Activated T-cell treated with anti-CD3 and anti-CD28 coated beads, Interleukin-2, amount 50 U/mL, for 1 hour (primary cell): ENCODE measurements around the gene CEP170.
A peak's percentile ranks its signal among the peaks of the same experiment; 100 is the strongest.

Experiments used
- DNase-seq: peaks from one replicate; pipeline ENCODE4 v3.0.0-alpha.2; 2020

Gene CEP170

GRCh38 chr1:243254927-243255790, at the start of gene CEP170:
CEP170 (minus strand) TSS chr1:243255281; CDS start chr1:243225280, 30,001 bp downstream.
- peak; percentile 87 for DNase-seq

- no peak for DNase-seq
Observed at GRCh38 chr1:243301059-243301458, 46.0 kb upstream of the CEP170 start.

DNA sequence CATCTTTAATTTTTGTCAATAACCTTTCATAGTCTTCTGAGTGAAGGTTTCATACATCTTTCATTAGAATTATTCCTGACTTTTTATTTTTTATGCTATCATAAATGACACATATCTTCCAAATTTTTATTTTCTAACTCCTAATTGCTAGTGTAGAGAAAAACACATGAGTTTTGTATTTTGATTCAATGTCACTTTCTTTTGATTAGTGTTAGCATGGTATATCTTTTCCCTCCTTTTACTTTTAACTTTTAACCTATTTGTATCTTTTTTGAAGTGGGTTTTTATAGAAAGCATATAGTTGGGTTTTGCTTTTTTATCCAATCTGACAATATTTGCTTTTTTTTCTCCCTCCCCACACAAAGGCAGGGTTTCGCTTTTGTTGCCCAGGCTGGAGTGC, 44.0 kb upstream of the CEP170 start:
- no peak for DNase-seq

GRCh38 chr1:243294723-243295121, 39.6 kb upstream of the CEP170 start:
- no peak for DNase-seq

DNA sequence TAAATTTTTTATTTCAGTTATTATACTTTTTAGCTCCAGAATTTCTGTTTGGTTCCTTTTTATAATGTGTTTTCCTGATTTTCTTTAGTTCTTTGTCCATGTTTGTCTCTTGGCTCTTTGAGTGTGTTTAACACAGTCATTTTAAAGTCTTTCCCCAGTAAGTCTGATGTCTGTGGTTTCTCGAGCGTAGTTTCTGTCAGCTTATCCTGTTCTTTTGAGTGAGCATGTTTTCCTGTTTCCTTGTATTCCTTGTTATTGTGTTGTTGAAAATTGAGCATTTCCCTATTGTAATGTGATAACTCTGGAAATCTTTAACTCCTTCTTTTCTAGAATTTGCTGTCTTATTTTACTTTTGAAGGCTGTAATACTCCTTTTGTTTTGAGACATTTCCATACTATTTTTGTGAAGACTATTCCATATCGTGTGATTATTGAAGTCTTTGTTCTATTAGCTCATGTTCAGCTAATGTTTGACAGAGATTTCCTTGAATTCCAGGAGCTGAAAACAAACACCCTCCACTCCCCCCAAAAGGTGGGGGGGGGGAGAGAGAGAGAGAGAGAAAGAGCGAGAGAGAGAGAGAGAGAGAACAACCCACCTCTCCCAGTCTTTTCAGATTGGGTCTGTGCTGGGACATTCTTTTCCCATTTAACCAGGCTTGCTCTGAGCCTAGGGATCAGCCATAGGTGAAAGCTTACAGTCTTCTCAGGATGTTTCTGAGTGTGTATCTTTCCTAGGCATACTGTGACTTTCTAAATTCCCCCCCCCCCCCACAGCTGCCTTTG, 39.1 kb upstream of the CEP170 start:
- no peak for DNase-seq

- no peak for DNase-seq
Observed at GRCh38 chr1:243292117-243292516, 37.0 kb upstream of the CEP170 start.

GRCh38 chr1:243291292-243291691, 36.2 kb upstream of the CEP170 start:
- no peak for DNase-seq

- no peak for DNase-seq
Observed at GRCh38 chr1:243288062-243288461, 33.0 kb upstream of the CEP170 start.

- no peak for DNase-seq
Observed at GRCh38 chr1:243287652-243288051, 32.6 kb upstream of the CEP170 start.

DNA sequence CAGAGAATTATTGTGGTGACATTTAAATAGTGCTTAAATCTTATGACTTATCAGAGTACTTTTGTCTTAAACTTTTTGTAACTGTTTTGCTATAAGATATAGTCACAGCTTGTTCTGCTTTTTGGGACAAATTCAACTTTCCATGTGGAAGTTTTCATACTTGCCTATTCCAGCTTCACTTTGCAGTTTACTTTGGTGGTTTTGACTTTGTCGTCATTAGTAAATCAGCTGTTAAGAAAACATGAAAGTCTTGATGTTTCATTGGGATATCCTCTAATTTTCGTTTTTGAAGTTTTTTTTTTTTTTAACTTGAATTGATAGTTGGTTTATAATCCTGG, 32.0 kb upstream of the CEP170 start:
- DNase-seq, result no peak

GRCh38 chr1:243286409-243287122, 31.5 kb upstream of the CEP170 start:
- DNase-seq, result no peak

DNA sequence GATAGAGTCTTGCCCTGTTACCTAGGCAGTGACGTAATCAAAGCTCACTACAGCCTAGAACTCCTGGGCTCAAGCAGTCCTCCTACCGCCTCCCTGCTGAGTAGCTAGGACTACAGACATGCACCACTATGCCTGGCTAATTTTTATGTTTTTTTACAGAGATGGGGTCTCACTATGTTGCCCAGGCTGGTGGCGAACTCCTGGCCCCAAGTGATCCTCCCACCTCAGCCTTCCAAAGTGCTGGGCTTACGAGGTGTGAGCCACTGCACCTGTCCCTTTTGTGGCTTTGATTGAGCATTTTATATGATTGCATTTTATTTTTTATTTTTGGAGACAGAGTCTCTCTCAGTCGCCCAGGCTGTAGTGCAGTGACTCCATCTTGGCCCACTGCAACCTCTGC, 26.6 kb upstream of the CEP170 start:
- DNase-seq, result no peak

GRCh38 chr1:243280571-243281129, 25.6 kb upstream of the CEP170 start:
- DNase-seq, result no peak

- DNase-seq, result no peak
Observed at GRCh38 chr1:243275316-243275715, 20.2 kb upstream of the CEP170 start.

DNA sequence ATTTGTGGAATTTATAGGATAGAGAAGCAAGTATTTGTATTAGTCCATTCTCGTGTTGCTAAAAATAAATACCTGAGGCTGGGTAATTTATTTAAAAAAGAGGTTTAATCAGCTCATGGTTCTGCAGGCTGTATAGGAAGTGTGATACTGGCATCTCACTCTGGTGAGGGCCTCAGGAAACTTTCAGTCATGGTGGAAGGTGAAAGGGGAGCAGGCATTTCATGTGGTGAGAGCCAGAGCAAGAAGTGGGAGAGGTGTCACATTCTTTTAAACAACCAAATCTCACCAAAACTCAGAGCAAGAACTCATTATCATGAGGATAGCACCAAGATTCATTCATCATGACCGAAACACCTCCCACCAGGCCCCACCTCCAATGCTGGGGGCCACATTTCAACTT, 18.9 kb upstream of the CEP170 start:
- DNase-seq, result no peak

- no peak for DNase-seq
Observed at GRCh38 chr1:243273506-243273905, 18.4 kb upstream of the CEP170 start.

GRCh38 chr1:243272401-243272800, 17.3 kb upstream of the CEP170 start:
- DNase-seq, result no peak

DNA sequence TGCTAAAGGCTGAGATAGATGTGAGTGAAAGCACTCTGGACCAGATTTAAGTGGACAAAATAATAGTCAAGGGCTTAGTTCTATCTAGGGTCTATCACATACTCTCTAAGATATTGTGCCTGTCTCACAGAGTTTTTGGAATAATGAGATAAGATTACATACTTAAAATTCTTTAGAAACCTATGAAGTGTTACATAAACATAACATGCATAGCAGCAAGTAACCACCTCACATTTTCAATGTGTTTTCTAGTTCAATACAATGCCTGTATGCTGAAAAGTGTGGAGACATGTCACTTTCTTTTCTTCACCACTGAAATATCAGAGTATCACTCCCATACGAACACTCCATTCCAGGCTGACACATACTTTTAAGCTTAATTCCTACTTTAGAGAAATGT, 16.9 kb upstream of the CEP170 start:
- DNase-seq, result no peak

DNA sequence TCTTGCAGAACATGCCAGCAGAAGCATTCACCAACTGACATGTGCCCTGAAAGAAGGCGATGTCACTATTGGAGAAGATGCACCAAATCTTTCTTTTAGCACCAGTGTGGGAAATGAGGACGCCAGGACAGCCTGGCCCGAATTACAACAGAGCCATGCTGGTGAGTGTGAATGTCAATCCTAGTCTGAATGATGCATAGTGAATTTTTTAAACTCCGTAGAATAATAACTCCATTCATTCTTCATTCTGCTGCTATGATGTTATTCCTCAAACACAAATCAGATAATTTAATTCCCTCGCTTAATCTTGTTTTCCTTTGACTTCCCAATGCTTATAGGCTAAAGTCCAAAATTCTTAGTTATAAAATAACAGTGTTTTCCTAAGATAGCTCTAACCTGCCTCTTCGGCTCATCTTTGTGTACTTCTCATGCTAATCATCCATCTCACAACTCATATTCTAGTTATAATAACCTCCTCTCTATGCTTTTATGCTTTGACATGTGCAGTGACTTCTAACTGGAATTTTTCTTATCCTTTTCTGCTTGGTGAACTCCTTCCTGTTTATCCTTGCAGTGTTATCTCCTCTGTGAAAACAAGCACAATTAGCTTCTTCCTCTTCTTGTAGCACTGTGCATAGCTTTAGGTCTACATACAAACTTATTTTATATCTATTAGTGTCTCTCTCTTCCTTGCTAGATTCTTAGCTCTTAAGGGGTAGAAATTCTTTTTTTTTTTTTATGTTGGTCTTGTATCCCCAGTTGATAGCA, 15.2 kb upstream of the CEP170 start:
- DNase-seq, result no peak

- no peak for DNase-seq
Observed at GRCh38 chr1:243269461-243269801, 14.3 kb upstream of the CEP170 start.

GRCh38 chr1:243268751-243269460, 13.8 kb upstream of the CEP170 start:
- no peak for DNase-seq
